Adrenal gland (tissue), 12 donors: Measurements from ENCODE around the gene NLRP5. TPM values are rescaled to one million over a fixed set of nuclear protein-coding genes. Genes with fewer than 3 reads are reported as not detected.
"Not testable (repeated sequence)": the region's sequence is repeated elsewhere in the genome, so short reads cannot be mapped to it uniquely, and the experiment has no call there.

ENCODE experiments used
- DNase-seq, 7 donors: peaks; one replicate each; pipeline ENCODE4 v3.0.0-alpha.2; 2019 to 2020
- H3K27ac ChIP-seq, 5 donors: fragments of 200-600 bp; sonication (generic) in 4 of 5; 1 replicate in 3 of 5; 2 replicates in 2 of 5; pipeline versions ENCODE4 v1.5.1 to v1.8.0; 2016 to 2020; ENCODE audit warnings: mild to moderate bottlenecking in 1 of 5
- H3K27me3 ChIP-seq: fragments of 200-600 bp; 2 replicates; pipeline ENCODE4 v1.8.0; 2021
- H3K36me3 ChIP-seq, 2 donors: fragments of 200-600 bp; replicated peaks in 1 of 2; 1 replicate in 1 of 2; 2 replicates in 1 of 2; pipeline versions ENCODE4 v1.5.1 to v1.8.0; 2018 to 2022
- H3K4me1 ChIP-seq, 2 donors: fragments of 200-600 bp; replicated peaks in 1 of 2; 1 replicate in 1 of 2; 2 replicates in 1 of 2; pipeline versions ENCODE4 v1.5.1 to v1.8.0; 2018 to 2021
- H3K4me3 ChIP-seq, 4 donors: fragments of 200-600 bp; sonication (generic) in 3 of 4; one replicate each; pipeline ENCODE4 v1.5.1; 2016 to 2018
- H3K9me3 ChIP-seq, 3 donors: fragments of 200-600 bp; sonication (generic) in 1 of 3; replicated peaks in 1 of 3; 1 replicate in 2 of 3; 2 replicates in 1 of 3; pipeline versions ENCODE4 v1.5.1 to v1.8.0; 2016 to 2021
- CTCF ChIP-seq, 6 experiments: fragments of 450-650 bp in 4 of 6; fragments of 200-600 bp in 2 of 6; sonication (generic) in 1 of 6; IDR thresholded peaks; 1 replicate in 5 of 6; 2 replicates in 1 of 6; pipeline versions ENCODE4 v1.5.1 to v1.8.0; 2016 to 2021; ENCODE audit warnings: antibody characterized with exemption in 6 of 6, mild to moderate bottlenecking in 2 of 6, moderate library complexity in 1 of 6
- POLR2A ChIP-seq, 2 donors: fragments of 450-650 bp; IDR thresholded peaks; one replicate each; pipeline ENCODE4 v1.6.1; 2017; ENCODE audit warnings: antibody characterized with exemption in 2 of 2, mild to moderate bottlenecking in 2 of 2, moderate library complexity in 1 of 2
- WGBS, 4 donors: extraction: QIAGEN DNeasy Blood & Tissue Kit in 2 of 4; methylation state at CpG; one replicate each; pipeline versions ENCODE4 v1.1.5 to v1.1.7; 2013 to 2017; 5-methylcytosine and 5-hydroxymethylcytosine counted together
- intact Hi-C, 2 donors: fragments of 100-400 bp; cut with DNase I; formaldehyde crosslinking; loops; one replicate each; pipeline versions ENCODE4 v1.14.1 to v1.15.0; 2022 to 2023
- polyA plus RNA-seq, 3 donors: library from polyadenylated mRNA; stranded (reverse); fragments of 200-250 nt in 2 of 3; fragments of 350-450 nt in 1 of 3; fragmentation: Illumina TruSeq in 1 of 3; extraction: RNeasy Lipid Tissue Mini Kit (QIAGEN cat#74804) in 1 of 3; gene quantifications; one replicate each; pipeline ENCODE4 v1.2.3, GENCODE V29; 2013 to 2014
- total RNA-seq, 9 donors: library from RNA; depleted of rRNA in 4 of 9; stranded (reverse); fragments of >200 nt in 4 of 9; fragments of 120-200 nt in 1 of 9; fragmentation: NEBNext Ultra II Directional in 1 of 9; extraction: Animal tissue kit (Norgen Biotek cat#: 25700) in 1 of 9; gene quantifications; one replicate each; pipeline versions ENCODE4 v1.1.0 to v1.2.4, GENCODE V29; 2013 to 2023
- donor health status: healthy with polysubstance abuse.
- donor health status: Bipolar disorder and iron deficiency.
- donor health status: DM: yes; HTN: yes; CAD: no.
- donor health status: DM: no; HTN: no; CAD: no.
- donor health status: DM: no; HTN: no; CAD: no.
- donor health status: DM: yes; HTN: yes; CAD: no.

The NLRP5 gene
- total and polyA plus RNA-seq, 12 donors, result not detected

GRCh38 chr19:56097306-56097705, 110.7 kb downstream of the NLRP5 start:
- H3K27ac ChIP-seq, result no peak overlapping the region
- 83 to 93% (median 91%) methylated on average over 23 of the region's 23 CpGs for WGBS, 4 donors
- intact Hi-C loops, result no loop called here
- no peaks in the 10 kb centered on the region for H3K27me3 ChIP-seq
- H3K4me1 ChIP-seq, result no peaks in the 10 kb centered on the region
- TF ChIP-seq POLR2A (IDR thresholded peaks at IDR 0.05), result no peak
- no peak for TF ChIP-seq CTCF (IDR thresholded peaks at IDR 0.05)
- no peaks in the 10 kb centered on the region for H3K9me3 ChIP-seq
- no peak overlapping the region for H3K4me3 ChIP-seq
- peaks cover 0 to 16% of the 10 kb centered on the region in 2 donors for H3K36me3 ChIP-seq
- no peak for DNase-seq

- H3K9me3 ChIP-seq, result no peaks in the 10 kb centered on the region
- no peak overlapping the region for H3K27ac ChIP-seq
- intact Hi-C loops, result no loop called here
- H3K4me3 ChIP-seq, result no peak overlapping the region
- no peaks in the 10 kb centered on the region for H3K4me1 ChIP-seq
- no peak for DNase-seq
- 86 to 100% (median 93%) methylated on average over 3 to 7 of the region's 7 CpGs for WGBS, 4 donors
- H3K27me3 ChIP-seq, result no peaks in the 10 kb centered on the region
- TF ChIP-seq POLR2A (IDR thresholded peaks at IDR 0.05), result no peak
- no peak for TF ChIP-seq CTCF (IDR thresholded peaks at IDR 0.05)
- H3K36me3 ChIP-seq, result peaks cover 0 to 17% of the 10 kb centered on the region in 2 donors
Measured at GRCh38 chr19:56097776-56098175, 111.2 kb downstream of the NLRP5 start.

- DNase-seq, H3K27me3 ChIP-seq, H3K9me3 ChIP-seq, intact Hi-C loops, H3K27ac ChIP-seq, H3K4me3 ChIP-seq, H3K4me1 ChIP-seq: not testable (repeated sequence)
- WGBS, 4 donors, result 95 to 97% (median 96%) methylated on average over 11 to 21 of the region's 21 CpGs
- peaks cover 0 to 17% of the 10 kb centered on the region in 2 donors for H3K36me3 ChIP-seq
Measured at GRCh38 chr19:56098237-56098636, 111.7 kb downstream of the NLRP5 start.

GRCh38 chr19:56098731-56099568, 112.4 kb downstream of the NLRP5 start:
- intact Hi-C loops, result no loop called here
- no peaks in the 10 kb centered on the region for H3K9me3 ChIP-seq
- no peak for DNase-seq
- H3K36me3 ChIP-seq, result peaks cover 0 to 17% of the 10 kb centered on the region in 2 donors
- no peaks in the 10 kb centered on the region for H3K27me3 ChIP-seq
- H3K4me3 ChIP-seq, result no peak overlapping the region
- no peak overlapping the region for H3K27ac ChIP-seq
- no peaks in the 10 kb centered on the region for H3K4me1 ChIP-seq
- 80 to 95% (median 93%) methylated on average over 10 to 33 of the region's 34 CpGs for WGBS, 4 donors
- TF ChIP-seq POLR2A (IDR thresholded peaks at IDR 0.05) (no peak), CTCF (IDR thresholded peaks at IDR 0.05) (no peak)
